GM12801 (cell line): ENCODE measurements around the gene PAOX.

Experiments used
- TF ChIP-seq, protein P1 (sequence below): IDR thresholded peaks from one replicate; pipeline ENCODE4 v1.5.1; 2011; ENCODE audit warnings: control low read depth; ENCODE audit not compliant: insufficient read length; ENCODE audit errors: extremely low read depth

PAOX gene

DNA sequence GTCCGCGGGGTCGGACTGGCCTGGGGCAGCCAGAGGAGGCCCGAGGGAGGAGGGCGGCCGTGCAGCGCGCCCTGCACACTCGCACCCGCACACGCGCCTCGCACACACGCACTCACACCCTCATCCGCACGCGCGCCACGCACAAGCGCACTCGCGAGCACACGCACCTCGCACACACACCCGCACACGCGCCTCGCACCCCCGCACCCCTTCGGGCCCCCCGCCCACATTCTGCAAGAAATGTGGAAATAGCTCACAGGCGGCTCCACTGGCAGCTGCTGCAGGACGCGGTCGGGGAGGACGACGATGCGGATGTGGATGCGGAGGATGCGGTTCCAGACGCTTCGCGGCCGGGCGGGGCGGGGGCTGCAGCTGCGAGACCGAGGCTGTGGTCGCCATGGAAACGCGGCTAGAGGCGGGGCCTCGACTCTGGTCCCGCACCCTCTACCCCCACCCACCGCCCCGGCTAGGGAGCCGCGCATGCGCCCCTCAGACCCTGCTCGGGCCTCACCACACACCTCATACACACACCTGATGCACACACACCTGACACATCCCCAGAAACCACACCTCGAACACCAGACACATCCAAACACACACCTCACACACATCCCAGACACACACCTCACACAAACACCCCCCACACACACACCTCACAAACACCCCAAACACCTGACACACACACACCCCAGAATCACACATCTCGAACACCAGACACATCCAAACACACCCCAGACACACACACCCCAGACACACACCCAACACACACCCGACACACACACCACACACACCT lies 42.3 kb upstream of the PAOX start, which contains the start of gene CALY:
TSS of gene CALY (minus strand) at position 320 of the 793 bp plus-strand sequence. CDS start 7,907 bp downstream, outside the sequence.
- TF ChIP-seq, protein P1, sequence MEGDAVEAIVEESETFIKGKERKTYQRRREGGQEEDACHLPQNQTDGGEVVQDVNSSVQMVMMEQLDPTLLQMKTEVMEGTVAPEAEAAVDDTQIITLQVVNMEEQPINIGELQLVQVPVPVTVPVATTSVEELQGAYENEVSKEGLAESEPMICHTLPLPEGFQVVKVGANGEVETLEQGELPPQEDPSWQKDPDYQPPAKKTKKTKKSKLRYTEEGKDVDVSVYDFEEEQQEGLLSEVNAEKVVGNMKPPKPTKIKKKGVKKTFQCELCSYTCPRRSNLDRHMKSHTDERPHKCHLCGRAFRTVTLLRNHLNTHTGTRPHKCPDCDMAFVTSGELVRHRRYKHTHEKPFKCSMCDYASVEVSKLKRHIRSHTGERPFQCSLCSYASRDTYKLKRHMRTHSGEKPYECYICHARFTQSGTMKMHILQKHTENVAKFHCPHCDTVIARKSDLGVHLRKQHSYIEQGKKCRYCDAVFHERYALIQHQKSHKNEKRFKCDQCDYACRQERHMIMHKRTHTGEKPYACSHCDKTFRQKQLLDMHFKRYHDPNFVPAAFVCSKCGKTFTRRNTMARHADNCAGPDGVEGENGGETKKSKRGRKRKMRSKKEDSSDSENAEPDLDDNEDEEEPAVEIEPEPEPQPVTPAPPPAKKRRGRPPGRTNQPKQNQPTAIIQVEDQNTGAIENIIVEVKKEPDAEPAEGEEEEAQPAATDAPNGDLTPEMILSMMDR: no peak

DNA sequence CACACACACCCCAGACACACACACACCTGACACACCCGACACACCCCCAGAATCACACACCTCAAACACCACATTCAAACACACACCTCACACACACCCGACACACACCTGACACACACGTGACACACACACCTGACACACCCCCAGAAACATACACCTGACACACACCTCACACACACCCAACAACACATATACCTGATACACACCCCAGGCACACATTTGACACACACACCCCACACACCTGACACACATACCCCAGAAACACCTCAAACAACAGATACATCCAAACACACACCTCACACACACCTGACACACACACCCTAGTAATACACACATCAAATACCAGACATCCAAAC lies 41.7 kb upstream of the PAOX start:
- TF ChIP-seq, protein P1: no peak

DNA sequence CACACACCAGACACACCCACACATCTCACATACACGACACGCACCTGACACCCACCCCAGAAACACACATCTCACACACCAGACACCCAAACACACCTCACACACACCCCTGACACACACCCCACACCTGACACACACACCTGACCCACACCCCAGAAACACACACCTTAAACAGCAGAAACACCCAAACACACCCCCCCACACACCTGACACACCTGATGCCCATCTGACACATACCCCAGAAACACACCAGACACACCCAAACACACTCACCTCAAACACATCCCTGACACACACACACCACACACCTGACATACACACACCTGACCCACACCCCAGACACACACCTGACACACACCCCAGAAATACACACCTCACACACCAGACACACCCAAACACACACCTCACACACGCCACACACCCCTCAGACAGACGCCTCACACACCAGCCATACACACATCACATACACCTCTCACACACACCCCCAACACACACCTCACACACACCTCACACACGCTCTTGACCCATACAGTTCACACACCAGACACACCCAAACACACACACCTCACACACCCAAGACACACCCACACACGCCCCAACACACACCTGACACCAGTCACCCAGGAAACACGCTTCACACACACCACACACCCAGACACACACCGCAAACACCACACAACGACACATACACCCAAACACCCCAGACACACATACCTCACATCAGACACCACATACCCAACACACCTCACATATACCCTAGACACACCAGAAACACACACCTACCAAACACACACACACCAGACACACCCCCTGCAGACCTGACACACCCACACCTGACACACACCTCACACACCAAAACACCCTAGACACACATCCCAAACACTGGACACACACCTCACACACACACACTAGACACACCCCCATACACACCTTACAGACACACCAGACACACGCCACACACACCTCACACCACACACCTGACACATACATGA lies 40.7 kb upstream of the PAOX start:
- TF ChIP-seq, protein P1: no peak

DNA sequence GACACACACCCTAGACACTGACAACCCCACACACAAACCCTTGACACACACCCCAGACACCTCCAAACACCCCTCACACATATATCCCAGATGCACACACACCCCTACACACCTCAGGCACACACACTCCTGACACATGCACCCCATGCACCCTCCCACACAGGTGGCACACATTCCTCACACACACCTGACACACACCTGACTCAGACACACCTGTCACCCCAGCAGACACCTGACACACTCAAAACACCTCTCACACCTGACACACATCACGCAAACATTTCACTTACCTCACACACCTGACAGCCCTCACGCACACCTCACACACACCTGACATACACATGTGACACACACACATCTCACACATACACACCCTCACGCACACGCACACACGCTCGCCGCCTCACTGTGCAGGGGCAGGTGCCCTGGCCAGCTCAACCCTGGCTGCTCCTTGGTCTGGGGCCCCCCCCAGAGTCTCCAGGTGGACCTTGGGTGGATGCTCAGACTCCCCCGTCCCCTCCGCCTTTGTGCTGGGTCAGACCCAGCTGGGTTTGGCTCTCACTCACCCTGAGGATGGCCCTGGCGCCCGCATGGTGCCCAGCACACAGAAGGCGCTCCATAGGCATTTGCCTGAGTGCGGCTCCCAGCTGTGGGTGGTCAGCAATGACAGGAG lies 39.2 kb upstream of the PAOX start:
- TF ChIP-seq, protein P1: no peak

DNA sequence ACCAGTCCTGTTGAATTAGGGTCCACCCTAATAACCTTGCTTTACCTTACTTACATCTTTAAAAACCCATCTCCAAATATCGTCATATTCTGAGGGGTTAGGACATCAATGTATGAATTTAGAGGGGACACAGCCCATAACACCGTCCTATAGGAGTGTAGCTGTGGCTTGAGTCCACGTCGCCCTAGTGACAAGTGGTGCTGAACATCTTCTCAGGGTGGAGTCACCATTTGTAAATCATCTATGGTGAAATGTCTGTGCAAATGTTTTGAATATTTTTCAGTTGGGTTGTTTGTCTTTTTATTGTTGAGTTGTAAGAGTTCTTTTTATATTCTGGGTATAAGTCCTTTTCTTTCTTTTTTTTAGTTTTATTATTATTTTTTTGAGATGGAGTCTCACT lies 37.1 kb upstream of the PAOX start:
- TF ChIP-seq, protein P1: no peak

DNA sequence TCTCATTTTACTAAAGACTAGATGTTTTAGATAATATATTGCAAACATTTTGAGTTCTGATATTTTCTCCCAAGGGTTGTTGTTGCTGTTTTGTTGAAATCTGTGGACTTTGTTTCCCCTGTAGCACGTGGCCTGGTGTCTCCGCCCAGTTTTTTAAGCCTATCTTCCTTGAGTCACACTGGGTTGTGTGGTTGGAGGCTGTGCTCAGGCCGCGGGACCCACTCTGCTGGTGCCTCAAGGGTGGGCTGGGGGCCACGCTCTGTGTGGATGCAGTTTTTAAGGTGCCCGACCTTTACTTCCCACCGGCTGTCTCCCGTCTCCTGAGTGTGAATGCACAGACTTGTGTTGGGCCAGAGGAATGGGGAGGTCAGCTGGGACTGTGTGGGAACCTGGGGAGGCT lies 36.1 kb upstream of the PAOX start:
- TF ChIP-seq, protein P1: no peak

DNA sequence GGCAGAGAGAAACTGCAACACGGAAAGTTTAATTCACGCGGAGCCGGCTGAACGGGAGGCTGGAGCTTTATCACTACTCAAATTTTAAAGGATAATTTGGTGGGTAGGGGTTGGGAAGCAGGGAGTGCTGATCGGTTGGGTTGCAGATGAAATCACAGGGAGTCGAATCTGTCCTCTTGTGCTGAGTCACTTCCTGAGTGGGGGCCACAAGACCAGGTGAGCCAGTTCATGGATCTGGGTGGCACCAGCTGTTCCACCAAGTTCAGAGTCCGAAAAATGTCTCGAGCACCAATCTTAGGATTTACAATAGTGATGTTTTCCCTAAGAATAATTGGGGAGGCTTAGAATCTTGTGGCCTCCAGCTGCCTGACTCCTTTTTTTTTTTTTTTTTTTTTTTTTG lies 35.5 kb upstream of the PAOX start:
- TF ChIP-seq, protein P1: no peak
